NCI-H1436 treated with DMSO at 0.1 percent for 48 hours (cell line): ENCODE results near the gene ACACA.

ENCODE experiments used
- DNase-seq: peaks from one replicate; lab custom pipeline; 2025; lab: John Stamatoyannopoulos, UW

ACACA gene

GRCh38 chr17:37342589-37342988 is 64.0 kb downstream of the ACACA start:
- no peak for DNase-seq

DNA sequence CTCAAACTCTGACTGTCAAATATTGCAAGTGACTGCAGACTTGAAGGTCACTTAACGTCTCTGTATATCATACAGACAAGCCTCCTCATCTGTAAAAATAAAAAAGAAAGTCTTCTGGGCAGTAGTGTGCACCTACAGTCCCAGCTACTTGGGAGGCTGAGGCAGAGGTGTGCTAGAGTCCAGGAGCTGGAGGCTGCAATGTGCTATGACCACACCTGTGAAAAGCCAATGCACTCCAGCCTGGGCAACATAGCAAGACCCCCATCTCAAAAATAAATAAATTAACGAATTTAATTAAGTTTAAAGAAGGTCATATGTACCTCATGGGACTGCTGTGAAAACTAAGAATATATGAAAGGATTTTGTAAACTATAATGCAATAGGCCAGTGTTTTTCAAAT is 65.8 kb downstream of the ACACA start:
- DNase-seq = no peak

- DNase-seq = no peak
Measured at GRCh38 chr17:37339321-37339720, 67.3 kb downstream of the ACACA start.

DNA sequence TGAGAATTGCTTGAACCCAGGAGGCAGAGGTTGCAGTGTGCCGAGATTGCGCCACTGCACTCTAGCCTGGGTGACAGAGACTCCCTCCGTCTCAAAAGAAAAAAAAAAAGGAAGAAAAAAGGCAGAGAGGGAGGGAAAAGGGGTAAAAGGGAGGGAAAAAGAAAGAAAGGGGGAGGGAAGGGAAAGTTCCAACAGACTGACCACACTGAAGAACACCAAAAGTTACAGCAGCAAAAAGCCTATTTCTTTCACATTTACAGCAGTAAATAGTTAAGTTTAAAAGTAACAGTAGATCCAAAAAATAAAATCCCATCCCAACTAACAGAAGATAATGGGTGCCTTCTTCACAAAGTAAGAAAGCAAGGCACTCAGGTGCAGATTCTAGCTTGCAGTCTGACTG is 67.8 kb downstream of the ACACA start:
- no peak for DNase-seq

GRCh38 chr17:37327341-37328090 is 79.1 kb downstream of the ACACA start:
- DNase-seq = no peak

DNA sequence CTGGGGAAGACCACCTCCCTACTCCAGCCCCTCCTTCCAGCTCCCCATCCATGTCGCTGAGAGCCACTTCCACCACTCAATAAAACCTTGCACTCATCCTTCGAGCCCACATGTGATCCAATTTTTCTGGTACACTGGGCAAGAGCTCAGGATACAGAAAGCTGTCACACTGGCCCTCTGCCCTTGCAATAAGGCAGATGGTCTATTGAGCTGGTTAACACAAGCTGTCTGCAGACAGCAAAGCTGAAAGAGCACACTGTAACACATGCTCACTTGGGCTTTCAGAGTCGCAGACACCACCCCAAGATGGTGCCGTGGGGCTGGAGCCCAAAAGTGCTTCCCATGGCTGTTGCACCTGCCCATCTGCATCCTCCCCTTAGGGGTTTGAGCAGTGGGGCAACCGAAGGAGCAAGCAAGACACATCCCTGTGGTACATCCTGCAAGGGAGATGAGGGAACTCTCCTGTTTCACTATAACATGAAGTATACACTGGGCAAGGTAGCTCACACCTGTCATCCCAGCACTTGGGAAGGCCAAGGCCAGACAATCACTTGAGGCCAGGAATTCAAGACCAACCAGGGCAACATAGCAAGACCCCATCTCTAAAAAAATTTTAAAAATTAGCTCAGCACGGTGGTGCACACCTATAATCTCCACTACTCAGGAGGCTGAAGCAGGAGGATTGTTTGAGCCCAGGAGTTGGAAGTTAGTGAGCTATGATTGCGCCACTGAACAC is 83.6 kb downstream of the ACACA start:
- no peak for DNase-seq

GRCh38 chr17:37322106-37322505 is 84.5 kb downstream of the ACACA start:
- no peak for DNase-seq

GRCh38 chr17:37318931-37319594 is 87.6 kb downstream of the ACACA start:
- DNase-seq = no peak

- DNase-seq = no peak
Measured at GRCh38 chr17:37317867-37318266, 88.8 kb downstream of the ACACA start.

DNA sequence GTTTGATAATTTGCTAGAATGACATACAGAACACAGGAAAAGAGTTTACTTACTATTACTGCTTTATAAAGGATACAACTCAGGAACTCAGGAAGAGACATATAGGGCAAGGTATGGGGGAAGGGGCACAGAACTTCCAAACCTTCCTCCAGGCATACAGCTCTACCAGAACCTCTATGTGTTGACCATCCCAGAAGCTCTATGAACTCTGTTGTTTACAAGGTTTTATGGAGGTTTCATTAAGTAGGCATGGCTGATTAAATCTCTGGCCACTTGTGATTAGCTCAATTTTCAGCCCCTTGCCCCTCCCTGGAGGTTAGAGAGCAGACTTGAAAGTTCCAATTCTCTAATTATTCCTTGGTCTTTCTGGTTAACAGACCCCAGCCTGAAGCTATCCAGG is 91.0 kb downstream of the ACACA start:
- DNase-seq = no peak

DNA sequence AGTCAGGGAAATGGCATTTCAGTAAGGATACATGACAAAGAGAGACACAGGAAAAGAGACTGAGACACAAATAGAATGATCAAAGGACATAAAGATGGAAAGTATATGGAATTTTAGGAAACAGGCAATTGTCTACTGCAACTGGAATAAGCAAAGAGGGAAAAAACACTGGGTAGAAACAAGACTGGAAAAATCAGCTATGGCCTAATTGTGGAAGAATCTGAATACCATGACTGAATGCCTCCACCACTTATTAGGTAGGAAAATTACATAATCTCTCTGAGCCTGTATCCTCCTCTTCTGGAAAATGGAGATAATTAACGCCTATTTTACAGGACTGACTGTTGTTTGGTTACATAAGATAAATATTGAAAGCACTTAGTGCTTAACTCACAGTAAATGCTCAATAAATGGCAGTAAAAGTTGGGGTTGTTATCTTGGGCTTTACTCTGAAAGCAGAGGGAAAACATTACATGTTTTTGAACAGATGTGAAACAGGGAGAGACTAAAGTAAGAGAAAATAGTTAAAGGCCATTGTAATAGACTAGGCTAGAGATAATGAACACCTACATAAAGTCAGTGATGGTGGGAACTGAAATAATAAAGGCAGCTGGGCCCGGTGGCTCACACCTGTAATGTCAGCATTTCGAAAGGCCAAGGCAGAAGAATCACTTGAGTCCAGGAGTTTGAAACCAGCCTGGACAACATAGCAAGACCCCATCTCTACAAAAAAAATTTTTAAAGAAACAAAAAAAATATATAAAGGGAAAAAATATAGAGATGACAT is 94.3 kb downstream of the ACACA start:
- no peak for DNase-seq

DNA sequence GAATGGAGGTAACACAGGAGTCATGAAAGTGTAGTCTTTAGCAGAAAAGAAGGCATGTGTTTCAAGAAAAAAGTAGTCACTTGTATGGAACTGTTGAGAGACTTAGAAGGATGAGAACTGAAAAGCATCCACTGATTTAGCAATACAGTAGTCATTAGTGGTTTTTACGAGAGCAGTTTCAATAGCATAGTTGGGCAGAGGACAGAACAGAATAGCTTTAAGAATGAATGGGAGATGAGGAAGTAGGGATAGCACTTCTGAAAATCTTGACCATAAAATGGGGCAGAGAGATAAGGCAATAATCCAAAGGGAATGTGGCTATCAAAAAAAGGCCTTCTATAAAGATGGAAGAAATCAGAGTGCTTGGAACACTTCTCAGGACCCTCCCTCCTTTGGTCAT is 95.7 kb downstream of the ACACA start:
- DNase-seq = no peak

GRCh38 chr17:37309051-37309450 is 97.6 kb downstream of the ACACA start:
- DNase-seq = no peak

DNA sequence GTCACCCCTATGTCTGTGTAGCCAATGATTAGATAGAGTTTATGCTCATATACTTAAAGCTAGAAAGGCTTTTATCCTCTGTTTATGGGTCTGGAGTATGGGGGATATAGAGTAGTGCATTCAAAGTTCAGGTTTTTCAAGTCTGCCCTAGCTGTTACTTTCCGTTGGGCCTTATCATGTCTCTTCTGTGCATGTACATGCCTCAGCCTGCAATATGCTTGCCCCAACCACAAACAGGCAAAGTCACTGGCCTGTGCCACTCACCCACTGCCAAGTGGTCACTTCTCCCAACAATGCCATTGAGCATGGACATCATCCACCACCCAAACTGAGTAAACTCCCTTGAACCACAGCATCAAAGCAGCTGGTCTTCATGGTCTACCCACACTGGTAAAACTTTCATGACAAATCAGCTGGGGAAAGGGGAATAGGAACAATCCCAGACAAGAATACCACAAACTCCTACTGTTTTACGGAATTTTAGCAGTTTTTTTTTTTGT is 101.2 kb downstream of the ACACA start:
- DNase-seq = no peak

DNA sequence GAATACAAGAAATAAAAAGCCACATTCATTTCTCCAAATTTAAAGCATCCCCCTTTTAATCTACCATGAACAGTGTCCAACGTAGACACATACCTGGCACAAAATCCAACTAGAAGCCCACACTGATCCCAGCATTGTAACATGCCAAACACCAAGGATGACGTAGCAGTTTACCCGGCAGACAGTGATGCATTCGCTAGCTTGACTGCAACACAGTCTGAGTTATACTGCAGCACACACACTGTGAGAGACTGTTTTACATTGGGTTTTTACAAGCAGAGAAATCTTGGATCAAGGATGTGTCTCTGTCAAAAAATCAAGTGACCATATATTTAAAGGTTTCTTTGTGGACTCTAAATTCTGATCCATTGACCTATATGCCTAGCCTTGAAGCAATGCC is 105.3 kb downstream of the ACACA start:
- DNase-seq = no peak

GRCh38 chr17:37300683-37301082 is 106.0 kb downstream of the ACACA start:
- no peak for DNase-seq

GRCh38 chr17:37299257-37299980 is 107.2 kb downstream of the ACACA start:
- peak; percentile 60 for DNase-seq

- peak; percentile 47 for DNase-seq
Measured at GRCh38 chr17:37295888-37296287, 110.7 kb downstream of the ACACA start.

DNA sequence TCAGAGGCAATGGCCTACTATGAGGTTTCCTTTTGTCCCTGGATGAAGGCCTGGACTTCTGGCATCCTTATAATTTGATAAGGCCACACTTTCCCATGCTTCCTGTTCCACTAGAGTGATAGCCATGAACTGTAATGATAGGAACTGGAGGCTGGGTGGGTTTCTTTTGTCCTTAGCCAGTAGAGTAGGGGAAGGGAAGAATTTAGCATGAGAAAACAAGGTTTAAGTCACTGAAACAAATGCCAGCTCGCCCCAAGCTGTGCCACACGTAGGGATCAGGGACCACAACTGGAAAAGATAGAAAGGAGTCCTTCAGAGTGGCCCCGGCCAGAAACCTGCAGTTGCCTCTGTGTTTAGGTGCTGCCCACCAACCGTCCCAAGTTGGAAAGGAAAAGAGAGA is 111.7 kb downstream of the ACACA start:
- DNase-seq = no peak

DNA sequence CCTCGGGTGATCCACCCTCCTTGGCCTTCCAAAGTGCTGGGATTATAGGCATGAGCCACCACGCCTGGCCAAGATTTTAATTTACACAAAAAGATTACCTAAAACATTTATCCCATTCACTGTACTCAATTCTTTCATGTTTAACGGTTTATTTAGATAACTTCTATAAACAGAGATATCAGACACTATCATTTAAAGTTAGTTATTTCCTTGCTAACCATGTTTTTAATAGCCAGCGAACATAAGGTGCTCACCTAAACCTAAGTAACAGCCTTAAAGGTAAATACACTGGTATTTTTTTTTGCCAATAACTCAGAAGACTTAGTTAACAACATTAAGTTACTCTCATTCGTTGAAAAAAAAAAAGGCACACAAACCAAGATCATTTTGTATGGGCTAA is 112.9 kb downstream of the ACACA start:
- no peak for DNase-seq

DNA sequence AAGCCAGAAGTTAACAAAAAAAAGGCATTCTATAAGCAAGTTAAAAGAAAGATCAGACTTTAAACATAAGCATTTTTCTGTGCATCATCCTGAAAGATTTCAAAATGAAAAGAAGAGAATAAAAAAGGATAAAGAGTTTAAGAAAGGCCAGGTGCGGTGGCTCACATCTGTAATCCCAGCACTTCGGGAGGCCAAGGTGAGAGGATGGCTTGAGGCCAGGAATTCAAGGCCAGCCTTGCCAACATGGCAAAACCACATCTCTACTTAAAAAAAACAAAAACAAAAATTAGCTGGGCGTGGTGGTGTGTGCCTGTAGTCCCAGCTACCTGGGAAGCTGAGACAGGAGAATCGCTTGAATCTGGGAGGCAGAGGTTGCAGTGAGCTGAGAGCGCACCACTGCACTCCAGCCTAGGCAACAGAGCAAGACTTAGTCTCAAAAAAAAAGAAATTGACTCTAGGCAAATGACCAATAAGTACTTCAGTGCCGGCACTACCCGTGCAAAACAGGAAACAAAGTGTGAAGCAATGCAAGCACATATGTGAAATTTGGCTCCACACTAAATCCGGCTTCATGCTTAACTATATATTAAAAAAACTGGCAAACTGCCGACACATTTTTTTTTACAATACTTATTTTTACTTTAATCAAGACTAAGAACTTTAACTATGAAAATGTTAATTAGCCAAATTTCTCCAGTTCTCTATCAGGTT is 114.1 kb downstream of the ACACA start:
- DNase-seq = no peak
